Natural killer cell (primary cell): ENCODE results near the gene ANKFN1. TPM values are rescaled to one million over a fixed set of nuclear protein-coding genes. Genes with fewer than 3 reads are reported as not detected.

Experiments
- ATAC-seq, 3 donors: fragments of 150-1000 bp in 2 of 3; fragments of 200-7000 bp in 1 of 3; cut with Tn5 transposase; 1 replicate in 1 of 3; 2 replicates in 2 of 3; pipeline ENCODE4 v1.10.0; 2021; ENCODE audit warnings: mild to moderate bottlenecking in 2 of 3, moderate library complexity in 2 of 3
- DNase-seq, 2 donors: peaks; one replicate each; pipeline versions ENCODE4 v3.0.0 to v3.0.0-alpha.2; 2013 to 2021; ENCODE audit warnings: mixed read lengths in 1 of 2
- H3K27ac ChIP-seq: one replicate; pipeline ENCODE4 v1.5.1; 2013; ENCODE audit warnings: mild to moderate bottlenecking, low read length
- H3K27me3 ChIP-seq: one replicate; pipeline ENCODE4 v1.6.1; 2013; ENCODE audit warnings: low read length; ENCODE audit not compliant: control insufficient read depth, insufficient read depth
- H3K36me3 ChIP-seq: one replicate; pipeline ENCODE4 v1.6.1; 2013; ENCODE audit warnings: low read length; ENCODE audit not compliant: control insufficient read depth, insufficient read depth
- H3K4me1 ChIP-seq: one replicate; pipeline ENCODE4 v1.6.1; 2013; ENCODE audit warnings: low read length; ENCODE audit not compliant: control insufficient read depth, insufficient read depth
- H3K4me3 ChIP-seq: one replicate; pipeline ENCODE4 v1.5.1; 2013; ENCODE audit warnings: low read length
- H3K9me3 ChIP-seq: one replicate; pipeline ENCODE4 v1.6.1; 2013; ENCODE audit warnings: low read length; ENCODE audit not compliant: control insufficient read depth, insufficient read depth
- H3K27ac Mint-ChIP-seq, 2 donors: one replicate each; pipeline ENCODE4 v1.8.0; 2022; ENCODE audit warnings: mild to moderate bottlenecking in 2 of 2, mixed read lengths in 2 of 2, moderate library complexity in 1 of 2
- H3K27me3 Mint-ChIP-seq, 2 donors: one replicate each; pipeline ENCODE4 v1.8.0; 2022; ENCODE audit warnings: low read depth in 2 of 2, mixed read lengths in 2 of 2
- H3K36me3 Mint-ChIP-seq: one replicate; pipeline ENCODE4 v1.8.0; 2022; ENCODE audit warnings: mixed read lengths
- H3K4me1 Mint-ChIP-seq, 2 donors: one replicate each; pipeline ENCODE4 v1.8.0; 2022; ENCODE audit warnings: mixed read lengths in 2 of 2
- H3K4me3 Mint-ChIP-seq: one replicate; pipeline ENCODE4 v1.8.0; 2022; ENCODE audit warnings: mild to moderate bottlenecking, moderate library complexity, mixed read lengths
- H3K9me3 Mint-ChIP-seq, 2 donors: one replicate each; pipeline ENCODE4 v1.8.0; 2022; ENCODE audit warnings: mixed read lengths in 2 of 2
- CTCF ChIP-seq: fragments of 200-600 bp; IDR thresholded peaks from one replicate; pipeline ENCODE4 v1.8.0; 2022; ENCODE audit warnings: antibody characterized with exemption
- WGBS: methylation state at CpG from one replicate; pipeline ENCODE4 v1.1.7; 2013; ENCODE audit warnings: missing lambda C conversion rate; ENCODE audit not compliant: insufficient coverage; 5-methylcytosine and 5-hydroxymethylcytosine counted together
- intact Hi-C: fragments of 100-400 bp; cut with micrococcal nuclease; formaldehyde crosslinking; loops from one replicate; pipeline ENCODE4 v1.14.2; 2022
- total RNA-seq, 4 donors: library from RNA; stranded (reverse); fragments of 120-200 nt in 1 of 4; gene quantifications; one replicate each; pipeline versions ENCODE4 v1.2.3 to v1.2.4, GENCODE V29; 2013 to 2022

Gene ANKFN1
- total RNA-seq, 3 donors from 2014 or later (not counting 1 experiment from before 2014, with no cell fraction given), result not detected

GRCh38 chr17:56142325-56142724, 10.9 kb upstream of the ANKFN1 start:
- TF ChIP-seq CTCF, result no peak
- Histone ChIP-seq H3K4me1 (no peaks in the 10 kb centered on the region), H3K4me3 (no peak overlapping the region), H3K27me3 (no peaks in the 10 kb centered on the region), H3K27ac (no peak overlapping the region), H3K9me3 (no peaks in the 10 kb centered on the region), H3K36me3 (no peaks in the 10 kb centered on the region)
- no peaks in the 10 kb centered on the region for H3K4me1 Mint-ChIP-seq
- ATAC-seq (no peak), DNase-seq (no peak)
- WGBS, result 80% methylated on average over 1 of the region's 1 CpG
- no peak overlapping the region for H3K4me3 Mint-ChIP-seq
- no peak overlapping the region for H3K27ac Mint-ChIP-seq
- no peaks in the 10 kb centered on the region for H3K27me3 Mint-ChIP-seq
- intact Hi-C loops, result no loop called here
- H3K9me3 Mint-ChIP-seq, result no peaks in the 10 kb centered on the region
- H3K36me3 Mint-ChIP-seq, result no peaks in the 10 kb centered on the region

- no peaks in the 10 kb centered on the region for H3K9me3 Mint-ChIP-seq
- H3K4me3 ChIP-seq, result no peak overlapping the region
- no peaks in the 10 kb centered on the region for H3K36me3 Mint-ChIP-seq
- no peak for TF ChIP-seq CTCF
- no peaks in the 10 kb centered on the region for H3K9me3 ChIP-seq
- DNase-seq, result no peak
- no peak overlapping the region for H3K4me3 Mint-ChIP-seq
- H3K36me3 ChIP-seq, result no peaks in the 10 kb centered on the region
- H3K4me1 ChIP-seq, result no peaks in the 10 kb centered on the region
- no peak overlapping the region for H3K27ac Mint-ChIP-seq
- no peaks in the 10 kb centered on the region for H3K27me3 Mint-ChIP-seq
- H3K27me3 ChIP-seq, result no peaks in the 10 kb centered on the region
- intact Hi-C loops, result no loop called here
- ATAC-seq, result no peak
- no peaks in the 10 kb centered on the region for H3K4me1 Mint-ChIP-seq
- H3K27ac ChIP-seq, result no peak overlapping the region
- WGBS, result 85% methylated on average over 4 of the region's 4 CpGs
These were observed 10.5 kb upstream of the ANKFN1 start for GRCh38 chr17:56142781-56143180.

GRCh38 chr17:56144223-56144622, 9.1 kb upstream of the ANKFN1 start:
- no peak for DNase-seq
- H3K4me3 Mint-ChIP-seq, result no peak overlapping the region

More at GRCh38 chr17:56144223-56144622, 9.1 kb upstream of the ANKFN1 start:
- Mint-ChIP-seq H3K9me3 (no peaks in the 10 kb centered on the region), H3K36me3 (no peaks in the 10 kb centered on the region), H3K4me1 (no peaks in the 10 kb centered on the region), H3K27ac (no peak overlapping the region), H3K27me3 (peaks cover 0 to 7% of the 10 kb centered on the region in 2 donors)
- no peak overlapping the region for H3K4me3 ChIP-seq
- TF ChIP-seq CTCF, result no peak
- no peaks in the 10 kb centered on the region for H3K4me1 ChIP-seq
- WGBS, result 91% methylated on average over 3 of the region's 3 CpGs
- ATAC-seq, result no peak
- intact Hi-C loops, result no loop called here
- H3K27ac ChIP-seq, result no peak overlapping the region
- H3K36me3 ChIP-seq, result no peaks in the 10 kb centered on the region
- no peaks in the 10 kb centered on the region for H3K9me3 ChIP-seq
- no peaks in the 10 kb centered on the region for H3K27me3 ChIP-seq
